Aorta (tissue), 5 donors: ENCODE measurements around the gene LRSAM1. TPM values are rescaled to one million over a fixed set of nuclear protein-coding genes. Genes with fewer than 3 reads are reported as not detected.

ENCODE experiments used
- ATAC-seq: fragments of 200-7000 bp; cut with Tn5 transposase; one replicate; pipeline ENCODE4 v1.9.1; 2022; ENCODE audit warnings: moderate library complexity; ENCODE audit not compliant: low FRiP score
- DNase-seq, 2 donors: peaks; one replicate each; pipeline ENCODE4 v3.0.0-alpha.2; 2020
- H3K27ac ChIP-seq, 2 donors: one replicate each; pipeline ENCODE4 v1.5.1; 2013; ENCODE audit warnings: low read length in 2 of 2, mild to moderate bottlenecking in 2 of 2, moderate library complexity in 2 of 2, control low read depth in 1 of 2, inconsistent platforms in 1 of 2, low read depth in 1 of 2
- H3K27me3 ChIP-seq, 2 donors: one replicate each; pipeline ENCODE4 v1.6.1; 2013; ENCODE audit warnings: control low read depth in 1 of 2, low read length in 1 of 2, mild to moderate bottlenecking in 1 of 2, moderate library complexity in 1 of 2; ENCODE audit not compliant: insufficient read depth in 2 of 2, control insufficient read depth in 1 of 2
- H3K36me3 ChIP-seq, 2 donors: one replicate each; pipeline ENCODE4 v1.6.1; 2013; ENCODE audit warnings: control low read depth in 1 of 2, low read length in 1 of 2, mild to moderate bottlenecking in 1 of 2; ENCODE audit not compliant: insufficient read depth in 2 of 2, control insufficient read depth in 1 of 2
- H3K4me1 ChIP-seq, 2 donors: one replicate each; pipeline ENCODE4 v1.6.1; 2013; ENCODE audit warnings: low read length in 2 of 2, control low read depth in 1 of 2, mild to moderate bottlenecking in 1 of 2, moderate library complexity in 1 of 2; ENCODE audit not compliant: insufficient read depth in 2 of 2, control insufficient read depth in 1 of 2
- H3K4me3 ChIP-seq, 2 donors: one replicate each; pipeline ENCODE4 v1.5.1; 2013; ENCODE audit warnings: low read length in 2 of 2, control low read depth in 1 of 2, mild to moderate bottlenecking in 1 of 2
- H3K9me3 ChIP-seq: one replicate; pipeline ENCODE4 v1.6.1; 2013; ENCODE audit warnings: mild to moderate bottlenecking, low read length; ENCODE audit not compliant: control insufficient read depth
- WGBS, 2 donors: extraction: QIAGEN DNeasy Blood & Tissue Kit; methylation state at CpG; one replicate each; pipeline ENCODE4 v1.1.7; 2013; 5-methylcytosine and 5-hydroxymethylcytosine counted together
- intact Hi-C, 2 donors: fragments of 100-400 bp; cut with DNase I; formaldehyde crosslinking; loops; one replicate each; pipeline versions ENCODE4 v1.14.2 to v1.15.0; 2022
- polyA plus RNA-seq, 2 donors: library from polyadenylated mRNA; stranded (reverse); fragments of 200-250 nt; gene quantifications; one replicate each; pipeline ENCODE4 v1.2.3, GENCODE V29; 2013
- total RNA-seq, 2 donors: library from RNA; stranded (reverse); fragmentation: NEBNext Ultra II Directional; extraction: Animal tissue kit (Norgen Biotek cat#: 25700); gene quantifications; one replicate each; pipeline ENCODE4 v1.2.1, GENCODE V29; 2021
- donor health status: healthy with polysubstance abuse.
- donor health status: Bipolar disorder and iron deficiency.
- donor health status: DM: no; HTN: no; CAD: no.
- donor health status: DM: no; HTN: no; CAD: no.
- donor health status: DM: yes; HTN: yes; CAD: no.

Gene LRSAM1
- total and polyA plus RNA-seq, 4 donors: 9.3 to 38.8 (median 22.0) TPM

GRCh38 chr9:127503379-127503921 lies 52.1 kb downstream of the LRSAM1 start:
- no peak overlapping the region for H3K4me3 ChIP-seq
- 81 to 86% methylated on average over 20 of the region's 20 CpGs for WGBS, 2 donors
- H3K36me3 ChIP-seq: no peaks in the 10 kb centered on the region
- intact Hi-C loops: loop anchor here (5.0 to 10.0 kb wide), 4 partner anchors 221 to 421 kb away; partner anchors contain the start of gene TOR2A (in 1 of the 2)
- no peaks in the 10 kb centered on the region for H3K9me3 ChIP-seq
- ATAC-seq (no peak), DNase-seq (no peak)
- H3K4me1 ChIP-seq: no peaks in the 10 kb centered on the region
- H3K27me3 ChIP-seq: no peaks in the 10 kb centered on the region
- no peak overlapping the region for H3K27ac ChIP-seq

- Histone ChIP-seq H3K4me3 (no peak overlapping the region), H3K27ac (peak overlapping the region in 1 of 2 donors; percentile 4), H3K27me3 (no peaks in the 10 kb centered on the region), H3K9me3 (no peaks in the 10 kb centered on the region), H3K4me1 (no peaks in the 10 kb centered on the region), H3K36me3 (no peaks in the 10 kb centered on the region)
- peak; percentile 91 to 94 for DNase-seq
- WGBS, 2 donors: 43 to 44% methylated on average over 25 of the region's 25 CpGs
- ATAC-seq: peak; percentile 82
- intact Hi-C loops: loop anchor here (1.0 to 10.0 kb wide), 6 partner anchors 82 to 421 kb away; partner anchors contain the start of gene TOR2A (in 1 of the 2)
These were observed 52.9 kb downstream of the LRSAM1 start for GRCh38 chr9:127503947-127504886.

- Histone ChIP-seq H3K27ac (no peak overlapping the region), H3K9me3 (no peaks in the 10 kb centered on the region), H3K4me3 (no peak overlapping the region), H3K27me3 (no peaks in the 10 kb centered on the region), H3K4me1 (no peaks in the 10 kb centered on the region), H3K36me3 (no peaks in the 10 kb centered on the region)
- DNase-seq (no peak), ATAC-seq (no peak)
- intact Hi-C loops: loop anchor here (1.0 to 10.0 kb wide), 6 partner anchors 81 to 420 kb away; partner anchors contain the start of gene TOR2A (in 1 of the 2)
- 67 to 77% methylated on average over 8 of the region's 8 CpGs for WGBS, 2 donors
These were observed 53.6 kb downstream of the LRSAM1 start for GRCh38 chr9:127504887-127505251.

GRCh38 chr9:127505396-127506116 lies 54.2 kb downstream of the LRSAM1 start:
- 66 to 71% methylated on average over 15 to 16 of the region's 16 CpGs for WGBS, 2 donors
- DNase-seq: no peak
- H3K4me3 ChIP-seq: no peak overlapping the region
- no peaks in the 10 kb centered on the region for H3K9me3 ChIP-seq
- H3K27me3 ChIP-seq: no peaks in the 10 kb centered on the region
- intact Hi-C loops: loop anchor here (2.0 to 10.0 kb wide), 4 partner anchors 81 to 419 kb away; partner anchors contain the start of gene TOR2A (in 1 of the 2)
- no peak overlapping the region for H3K27ac ChIP-seq
- ATAC-seq: no peak
- H3K4me1 ChIP-seq: no peaks in the 10 kb centered on the region
- no peaks in the 10 kb centered on the region for H3K36me3 ChIP-seq

GRCh38 chr9:127506117-127506813 lies 55.0 kb downstream of the LRSAM1 start:
- Histone ChIP-seq H3K27ac (no peak overlapping the region), H3K4me1 (no peaks in the 10 kb centered on the region), H3K36me3 (no peaks in the 10 kb centered on the region), H3K4me3 (no peak overlapping the region), H3K9me3 (no peaks in the 10 kb centered on the region), H3K27me3 (no peaks in the 10 kb centered on the region)
- DNase-seq (no peak), ATAC-seq (no peak)
- WGBS, 2 donors: 70 to 73% methylated on average over 11 to 12 of the region's 12 CpGs
- intact Hi-C loops: loop anchor here (10.0 kb wide), 3 partner anchors 219 to 419 kb away; partner anchors contain the start of gene TOR2A (in 1 of the 2)

- Histone ChIP-seq H3K36me3 (no peaks in the 10 kb centered on the region), H3K4me3 (no peak overlapping the region), H3K27me3 (no peaks in the 10 kb centered on the region), H3K27ac (no peak overlapping the region), H3K9me3 (no peaks in the 10 kb centered on the region), H3K4me1 (no peaks in the 10 kb centered on the region)
- DNase-seq: no peak
- intact Hi-C loops: loop anchor here (10.0 kb wide), 3 partner anchors 218 to 418 kb away; partner anchors contain the start of gene TOR2A (in 1 of the 2)
- 86 to 87% methylated on average over 42 of the region's 42 CpGs for WGBS, 2 donors
- no peak for ATAC-seq
These were observed 55.8 kb downstream of the LRSAM1 start for GRCh38 chr9:127506814-127507750.

GRCh38 chr9:127507751-127508648 lies 56.7 kb downstream of the LRSAM1 start:
- WGBS, 2 donors: 91% methylated on average over 40 of the region's 40 CpGs
- no peaks in the 10 kb centered on the region for H3K27me3 ChIP-seq
- no peaks in the 10 kb centered on the region for H3K9me3 ChIP-seq
- ATAC-seq (no peak), DNase-seq (no peak)
- intact Hi-C loops: loop anchor here (10.0 kb wide), 3 partner anchors 217 to 417 kb away; partner anchors contain the start of gene TOR2A (in 1 of the 2)
- no peak overlapping the region for H3K27ac ChIP-seq
- no peaks in the 10 kb centered on the region for H3K4me1 ChIP-seq
- H3K4me3 ChIP-seq: no peak overlapping the region
- no peaks in the 10 kb centered on the region for H3K36me3 ChIP-seq
